Esophagus mucosa (tissue), 1 donor: ENCODE data around the gene COMMD9. TPM values are rescaled to one million over a fixed set of nuclear protein-coding genes. Genes with fewer than 3 reads are reported as not detected.

Experiments used
- ATAC-seq: fragments of 200-7000 bp; cut with Tn5 transposase; one replicate; pipeline ENCODE4 v1.9.1; 2020
- total RNA-seq: library from RNA; stranded (reverse); gene quantifications from one replicate; pipeline ENCODE4 v1.2.4, GENCODE V29; 2023
- donor health status: DM: yes; HTN: yes; CAD: no.

The COMMD9 gene
- total RNA-seq, 1 donor from 2014 or later = 61.8 TPM

DNA sequence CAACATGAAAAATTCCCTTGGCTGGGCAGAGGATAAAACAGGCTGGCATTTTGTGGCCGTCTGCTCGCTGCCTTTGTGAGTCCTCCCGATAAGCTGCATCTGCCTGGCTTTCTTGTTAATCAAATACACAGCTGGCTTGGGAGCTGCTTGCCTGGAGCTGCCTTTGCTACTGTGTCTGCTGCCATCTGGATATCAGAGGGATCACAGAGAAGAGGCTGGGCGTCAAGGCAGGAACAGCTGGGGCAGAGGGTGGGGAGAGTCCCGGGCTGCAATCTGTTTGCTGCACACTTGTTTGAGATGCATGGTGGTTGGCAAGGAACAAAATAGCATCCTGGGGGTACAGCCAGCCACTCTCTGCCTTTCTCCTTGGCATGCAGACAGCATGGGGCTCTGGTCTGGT lies 36.0 kb downstream of the COMMD9 start:
- ATAC-seq = no peak

DNA sequence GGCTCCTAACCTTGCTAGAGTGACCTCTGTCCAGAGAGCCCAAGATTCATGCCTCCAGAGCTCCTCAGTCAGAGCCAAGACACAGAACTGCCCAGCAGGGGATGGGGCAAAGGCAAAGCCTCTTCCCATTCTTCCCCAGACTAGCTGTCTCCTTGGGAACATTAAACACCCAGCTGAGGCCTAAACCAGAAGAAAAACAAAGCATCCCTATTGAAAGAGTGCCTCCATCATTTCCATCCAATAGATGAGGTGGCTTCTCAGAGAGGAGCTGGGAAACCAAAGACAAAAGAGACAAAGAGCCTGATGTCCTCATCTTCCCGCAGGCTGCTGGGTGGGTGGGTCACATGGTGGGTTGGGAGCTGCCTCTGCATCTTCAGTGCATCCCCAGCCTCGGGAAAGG lies 37.4 kb downstream of the COMMD9 start:
- ATAC-seq = no peak

DNA sequence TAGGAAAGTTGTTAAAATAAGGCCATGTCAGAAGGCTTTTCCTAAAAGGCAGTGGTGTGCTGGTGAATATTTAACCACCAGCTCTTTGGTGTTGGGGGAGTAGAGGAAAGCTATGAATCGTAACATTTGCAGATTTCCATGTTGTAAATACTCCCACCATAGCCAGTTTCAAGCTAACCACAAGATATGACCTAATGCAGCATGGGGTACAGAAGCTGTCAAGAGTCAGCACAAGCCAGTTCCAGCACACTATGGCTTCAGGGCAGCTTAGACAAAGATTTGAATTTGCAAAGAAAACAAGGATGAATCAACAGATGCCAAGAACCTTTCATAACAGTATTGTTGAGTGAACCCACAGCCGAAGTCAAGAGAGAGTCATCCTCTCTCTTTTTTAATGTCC lies 40.0 kb downstream of the COMMD9 start:
- peak; percentile 75 for ATAC-seq

DNA sequence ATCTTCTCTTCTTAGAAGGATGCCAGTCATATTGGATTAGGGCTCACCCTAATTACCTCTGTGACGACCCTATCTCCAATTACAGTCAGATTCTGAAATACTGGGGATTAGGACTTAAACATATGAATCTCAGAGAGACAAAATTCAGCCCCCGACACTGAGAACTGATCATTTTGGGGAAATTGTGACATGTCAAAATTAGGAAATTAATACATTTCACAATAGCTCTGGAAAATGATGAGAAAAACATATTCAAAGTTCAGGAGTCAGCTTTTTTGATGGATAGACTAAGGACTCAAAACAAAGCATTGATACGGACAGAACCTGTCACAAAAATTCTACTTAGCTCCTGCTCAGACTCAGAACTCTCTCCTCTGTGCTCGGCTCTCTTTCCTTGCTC lies 40.8 kb downstream of the COMMD9 start:
- ATAC-seq = no peak

DNA sequence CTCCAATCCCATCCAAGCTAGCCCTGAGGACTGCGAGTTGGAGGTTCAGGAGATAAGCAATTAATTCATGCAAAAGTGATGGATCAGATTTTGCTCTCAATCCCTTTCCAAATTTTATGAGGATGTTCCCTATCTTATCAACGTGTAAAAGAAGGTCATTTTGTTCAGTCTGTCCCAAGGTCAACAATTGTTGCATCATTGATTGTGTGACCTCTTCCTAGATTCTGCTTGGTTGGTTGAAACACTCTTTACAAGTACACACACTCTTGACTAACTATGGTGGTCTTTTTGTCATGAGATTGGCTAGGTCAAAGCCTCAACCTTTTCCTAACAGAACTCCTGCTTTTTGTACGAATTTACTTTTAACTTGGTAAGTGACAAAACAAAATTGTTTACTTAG lies 41.7 kb downstream of the COMMD9 start:
- no peak for ATAC-seq

DNA sequence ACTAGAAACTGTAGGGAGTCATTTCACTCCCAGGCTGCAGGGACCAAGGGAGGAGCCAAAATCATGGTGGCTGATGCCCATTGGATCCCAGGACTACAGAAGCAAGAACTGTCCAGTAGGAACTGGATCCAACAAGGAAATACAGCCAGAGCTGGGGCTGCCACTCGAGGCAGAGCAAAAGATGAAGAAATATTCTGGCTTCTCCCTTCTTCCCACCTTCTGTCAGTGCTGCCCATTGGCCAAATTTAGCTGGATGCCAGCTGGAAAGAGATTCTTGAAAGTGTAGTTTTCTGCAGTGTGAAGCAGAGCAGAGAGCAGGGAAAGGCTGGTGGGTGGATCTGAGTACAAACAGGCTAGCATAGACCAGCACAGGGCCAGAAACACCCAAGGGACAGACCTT lies 45.6 kb downstream of the COMMD9 start:
- ATAC-seq = no peak

DNA sequence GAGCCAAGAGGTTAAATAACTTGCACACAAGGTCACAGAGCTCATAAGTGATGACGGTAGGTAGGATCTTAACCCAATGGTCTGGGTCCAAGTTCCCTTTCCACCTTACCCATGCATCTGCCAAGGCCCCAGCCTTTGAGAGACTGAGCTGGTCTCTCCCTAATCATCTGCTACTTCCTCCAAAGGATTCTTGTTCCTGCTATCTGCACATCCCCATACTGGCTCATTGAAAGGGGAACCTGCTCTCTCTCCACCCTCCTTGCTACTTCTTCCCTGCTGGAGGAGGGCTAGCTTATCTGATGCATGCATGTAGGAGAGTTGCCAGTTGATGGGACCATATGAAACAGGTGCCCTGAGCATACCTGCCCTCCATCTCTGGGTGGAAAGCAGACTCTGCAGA lies 47.7 kb downstream of the COMMD9 start:
- ATAC-seq = no peak

DNA sequence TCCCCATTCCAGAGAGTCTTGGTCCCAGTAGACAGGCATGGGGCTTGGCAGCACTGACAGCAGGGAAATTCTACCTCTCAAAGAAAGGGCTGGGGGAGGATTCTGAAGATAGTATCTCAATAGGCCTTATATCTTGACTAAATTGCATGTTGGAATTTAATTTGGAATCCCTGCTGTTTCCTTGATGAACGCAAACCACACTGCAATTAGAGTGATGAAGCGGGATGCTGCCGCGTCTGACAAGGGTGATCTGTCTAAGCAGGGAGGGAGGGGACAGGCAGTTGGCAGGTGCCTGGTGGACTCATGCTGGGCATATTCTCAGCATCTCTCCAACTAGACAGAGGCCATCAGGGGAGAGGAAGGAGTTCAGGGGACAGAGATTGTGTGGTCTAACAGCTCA lies 48.4 kb downstream of the COMMD9 start:
- no peak for ATAC-seq

DNA sequence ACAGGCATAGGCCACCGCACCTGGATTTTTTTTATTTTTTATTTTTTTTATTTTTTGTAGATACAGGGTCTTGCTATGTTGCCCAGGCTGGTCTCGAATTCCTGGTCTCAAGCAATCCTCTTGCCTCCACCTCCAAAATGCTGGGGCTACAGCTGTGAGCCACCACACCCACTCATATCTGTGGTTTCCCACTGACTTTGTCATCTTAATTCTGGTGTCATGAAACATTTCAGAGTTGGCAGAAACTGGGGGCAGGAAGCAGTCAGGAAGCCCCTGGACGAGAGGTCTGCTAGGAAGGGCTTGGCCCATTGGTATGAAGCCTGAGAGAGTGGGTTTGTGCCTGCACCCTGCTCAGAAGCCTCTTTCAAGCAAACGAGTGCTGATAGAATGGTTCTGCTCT lies 49.1 kb downstream of the COMMD9 start:
- no peak for ATAC-seq

DNA sequence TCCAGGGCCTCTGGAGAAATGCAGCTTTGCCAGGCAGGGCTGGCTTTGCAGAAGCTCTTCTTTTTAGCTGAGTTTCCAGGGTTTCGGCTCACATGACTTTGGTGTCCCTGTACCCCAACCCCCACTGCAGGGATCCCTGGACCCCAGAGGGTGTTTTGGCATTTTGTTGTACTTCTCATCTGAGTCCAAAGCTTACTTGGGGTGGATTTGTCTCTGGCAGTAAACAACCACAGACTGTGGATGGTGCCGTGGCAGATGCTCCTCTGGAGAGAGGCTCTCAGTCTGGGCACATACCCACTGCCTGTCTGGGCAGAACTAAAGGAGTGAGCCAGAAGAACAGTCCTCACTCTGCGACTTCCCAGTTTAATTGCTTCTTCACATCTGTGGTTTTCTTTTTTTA lies 49.6 kb downstream of the COMMD9 start:
- ATAC-seq = no peak

DNA sequence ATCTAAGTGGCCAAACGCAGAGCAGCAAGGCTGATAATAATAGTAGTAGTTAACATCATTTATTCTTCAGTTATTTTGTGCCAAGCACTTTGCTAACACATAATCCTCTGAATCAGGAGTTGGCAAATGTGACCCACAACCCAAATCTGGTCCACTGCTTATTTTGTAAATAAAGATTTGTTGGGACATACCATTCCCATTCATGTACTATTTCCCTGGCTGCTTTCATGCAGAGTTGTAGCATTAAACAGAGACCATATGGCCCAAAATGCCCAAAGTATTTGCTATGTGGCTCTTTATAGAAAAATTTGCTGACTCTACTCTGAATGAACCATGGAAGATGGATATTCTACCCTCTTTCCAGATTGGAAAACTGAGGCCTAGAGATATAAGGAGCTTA lies 50.3 kb downstream of the COMMD9 start:
- ATAC-seq = no peak

DNA sequence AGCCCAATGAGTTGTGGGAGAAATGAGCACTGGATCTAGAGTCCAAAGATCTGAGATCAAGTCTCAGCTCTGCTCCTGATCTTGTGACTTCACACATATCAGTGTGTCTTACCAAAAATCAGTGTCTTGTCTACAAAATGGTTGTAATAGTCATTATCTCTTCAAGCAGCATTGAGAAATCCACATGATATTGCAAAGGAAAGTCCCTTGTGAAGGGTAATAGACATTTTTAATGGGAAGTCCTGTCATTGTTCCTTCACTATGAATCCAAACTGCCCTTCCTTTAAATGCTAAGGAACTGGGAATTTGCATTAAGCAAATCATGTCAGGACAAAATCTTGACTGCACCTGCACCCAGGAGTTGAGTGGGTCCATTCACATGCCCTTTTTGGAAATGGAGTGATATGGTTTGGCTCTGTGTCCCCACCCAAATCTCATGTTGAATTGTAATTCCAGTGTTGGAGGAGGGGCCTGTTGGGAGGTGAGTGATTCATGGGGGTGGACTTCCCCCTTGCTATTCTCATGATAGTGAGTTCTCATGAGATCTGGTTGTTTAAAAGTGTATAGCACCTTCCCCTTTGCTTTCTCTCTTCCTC lies 51.1 kb downstream of the COMMD9 start:
- no peak for ATAC-seq

DNA sequence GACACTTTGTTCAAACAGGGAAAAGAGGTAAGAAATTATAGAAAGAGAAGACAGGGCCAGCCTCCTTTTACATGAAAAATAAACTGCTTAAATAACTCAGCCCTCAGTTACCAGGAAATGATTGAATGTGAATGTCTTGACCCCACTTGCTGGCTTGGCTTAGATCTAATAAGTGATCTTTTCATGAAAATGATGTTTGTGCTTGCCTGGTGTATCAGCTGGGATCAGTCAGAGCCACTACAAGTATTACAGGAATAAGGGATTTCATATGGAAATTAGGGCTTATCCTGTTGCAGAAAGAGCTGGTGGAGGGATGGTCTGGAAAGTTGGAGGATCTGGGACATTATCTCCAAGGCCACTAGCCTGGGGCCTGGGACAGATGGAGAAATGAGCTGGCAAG lies 51.8 kb downstream of the COMMD9 start:
- no peak for ATAC-seq

DNA sequence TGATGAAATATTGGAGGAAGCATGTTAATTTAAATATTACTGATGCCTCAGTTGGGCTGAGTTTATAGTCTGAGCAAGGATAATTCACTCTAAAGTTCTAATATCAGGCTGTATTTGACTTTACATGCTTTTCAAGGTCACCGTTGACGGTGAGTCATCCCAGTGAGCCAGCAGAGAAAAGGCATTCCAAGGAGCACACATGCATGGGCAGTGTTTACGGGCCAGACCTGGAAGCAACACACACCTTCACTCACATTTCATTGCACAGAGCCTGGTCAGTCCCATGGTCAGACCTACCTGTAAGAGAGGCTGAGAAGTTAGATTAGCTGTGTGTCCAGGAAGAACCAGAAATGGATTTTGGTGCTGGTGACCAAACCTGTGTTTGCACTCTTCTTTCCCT lies 53.5 kb downstream of the COMMD9 start:
- peak; percentile 31 for ATAC-seq

DNA sequence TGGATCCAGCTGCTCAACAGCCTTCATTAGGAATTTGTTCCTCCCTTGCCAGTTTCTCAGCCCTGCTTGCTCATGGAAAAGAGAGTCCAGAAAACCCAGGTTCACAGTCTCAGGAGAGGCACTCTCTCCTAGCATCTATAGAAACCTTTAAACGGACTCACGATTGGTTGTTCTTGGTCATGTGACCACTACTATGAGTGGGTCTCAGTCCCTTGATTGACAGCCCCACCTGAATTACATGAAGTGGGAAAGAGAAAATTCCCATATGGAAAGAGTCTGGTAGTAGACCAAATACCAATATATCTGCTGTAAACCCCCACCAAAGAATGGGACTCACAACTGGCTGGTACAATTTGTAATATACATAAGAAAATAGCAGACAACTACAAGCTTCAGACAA lies 54.4 kb downstream of the COMMD9 start:
- no peak for ATAC-seq

DNA sequence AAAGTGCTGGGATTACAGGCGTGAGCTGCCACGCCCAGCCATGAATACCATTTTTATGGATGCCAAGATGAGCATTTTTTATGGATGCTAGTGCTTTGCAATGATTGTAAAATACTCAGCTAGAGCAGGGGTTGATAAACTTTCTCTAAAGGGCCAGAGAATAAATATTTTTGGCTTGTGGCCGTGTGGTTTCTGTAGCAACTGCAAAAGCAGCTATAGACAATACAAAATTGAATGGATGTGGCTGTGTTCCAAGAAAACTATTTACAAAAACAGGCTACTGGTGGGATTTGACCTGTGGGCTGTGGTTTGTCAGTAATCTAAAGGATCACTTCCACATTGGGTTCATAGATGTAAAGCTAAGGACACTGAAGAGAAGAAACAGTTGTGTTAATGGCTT lies 56.0 kb downstream of the COMMD9 start:
- ATAC-seq = no peak

DNA sequence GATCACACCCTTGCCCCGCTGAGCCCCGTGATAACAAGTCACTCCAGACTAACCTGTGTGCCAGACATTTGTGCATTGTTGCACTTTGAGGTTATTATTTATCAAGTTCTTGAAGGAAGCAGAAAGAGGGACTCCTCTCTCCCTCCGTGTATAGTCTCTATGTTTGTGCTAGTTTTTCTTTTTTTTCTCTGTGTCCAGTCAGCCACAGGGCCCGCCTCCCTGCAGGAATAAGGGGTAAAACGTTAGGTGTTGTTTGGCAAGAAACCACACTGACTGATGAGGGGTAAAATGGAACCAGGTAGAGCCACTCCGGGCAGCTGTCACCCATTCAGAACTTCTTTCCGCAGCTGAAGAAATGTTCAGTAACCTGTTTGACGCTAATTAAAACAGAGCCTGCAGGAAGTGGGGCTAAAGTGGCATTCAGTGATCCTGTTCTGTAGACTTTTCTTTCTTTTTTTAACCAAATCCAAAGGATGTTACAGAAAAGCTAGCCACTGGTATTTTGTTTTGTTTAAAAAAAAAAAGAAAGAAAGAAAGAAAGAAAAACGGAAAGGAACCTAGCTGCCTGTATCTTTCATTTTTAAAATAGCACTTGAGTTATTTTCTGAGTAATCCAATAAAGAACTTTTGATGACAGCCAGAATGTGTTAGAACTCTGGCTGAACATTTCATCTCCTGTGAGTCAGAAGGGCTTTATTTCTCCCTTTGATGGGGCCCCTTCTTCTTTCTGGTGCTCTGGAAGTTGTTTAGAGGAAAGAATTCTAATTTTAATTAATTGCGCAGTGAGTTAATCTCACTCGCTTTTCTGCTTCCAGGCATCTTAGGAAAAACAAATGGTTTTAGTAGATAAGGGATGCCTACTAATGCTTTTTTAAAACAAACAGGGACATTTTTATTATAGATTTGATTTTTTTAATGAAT lies 58.2 kb downstream of the COMMD9 start:
- no peak for ATAC-seq

DNA sequence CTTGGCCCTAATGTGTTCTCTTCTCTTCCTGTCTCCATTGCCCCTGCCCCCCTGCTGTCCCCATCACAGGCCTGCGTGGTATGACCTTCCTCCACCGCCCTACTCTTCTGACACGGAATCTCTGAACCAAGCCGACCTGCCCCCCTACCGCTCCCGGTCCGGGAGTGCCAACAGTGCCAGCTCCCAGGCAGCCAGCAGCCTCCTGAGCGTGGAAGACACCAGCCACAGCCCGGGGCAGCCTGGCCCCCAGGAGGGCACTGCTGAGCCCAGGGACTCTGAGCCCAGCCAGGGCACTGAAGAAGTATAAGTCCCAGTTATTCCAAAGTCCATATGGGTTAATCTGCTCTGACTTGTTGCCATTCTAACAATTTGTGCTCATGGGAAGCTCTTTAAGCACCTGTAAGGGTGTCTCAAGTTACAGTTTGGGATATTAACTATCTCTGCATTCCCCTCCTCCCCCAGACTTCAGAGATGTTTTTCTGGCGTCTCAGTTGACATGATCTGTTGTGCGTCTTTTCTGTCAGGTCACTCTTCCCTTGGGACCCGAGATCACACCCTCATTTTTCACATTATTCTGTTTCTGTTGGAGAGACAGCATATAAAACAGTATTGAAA lies 60.0 kb downstream of the COMMD9 start:
- ATAC-seq = no peak

DNA sequence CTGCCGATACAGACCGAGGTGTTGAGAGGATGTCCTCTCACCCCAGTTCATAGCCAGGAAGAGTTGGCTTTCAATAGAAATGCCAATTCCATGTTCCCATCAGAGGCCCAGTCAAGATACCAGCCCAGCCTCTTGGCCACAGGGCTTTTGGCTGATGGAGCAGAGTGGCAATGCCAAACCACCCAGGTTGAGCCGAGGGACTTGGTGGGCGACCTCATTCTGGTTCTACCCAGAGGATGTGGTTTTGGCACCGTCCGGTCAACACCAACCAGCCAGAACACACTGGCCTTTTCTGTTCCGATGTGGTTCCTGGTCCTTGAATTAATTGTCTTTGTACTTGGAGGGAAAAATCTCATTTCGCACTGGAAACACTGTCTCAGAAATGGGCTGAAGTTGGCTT lies 60.5 kb downstream of the COMMD9 start:
- ATAC-seq = no peak

DNA sequence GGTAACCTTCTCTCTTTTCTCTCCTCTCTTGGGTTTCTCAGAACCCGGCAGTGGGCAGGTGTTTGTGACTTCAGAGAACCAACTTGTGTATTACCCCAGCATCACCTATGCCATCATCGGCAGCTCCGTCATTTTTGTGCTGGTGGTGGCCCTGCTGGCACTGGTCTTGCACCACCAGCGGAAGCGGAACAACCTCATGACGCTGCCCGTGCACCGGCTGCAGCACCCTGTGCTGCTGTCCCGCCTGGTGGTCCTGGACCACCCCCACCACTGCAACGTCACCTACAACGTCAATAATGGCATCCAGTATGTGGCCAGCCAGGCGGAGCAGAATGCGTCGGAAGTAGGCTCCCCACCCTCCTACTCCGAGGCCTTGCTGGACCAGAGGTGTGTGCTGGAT lies 62.2 kb downstream of the COMMD9 start:
- ATAC-seq = no peak

DNA sequence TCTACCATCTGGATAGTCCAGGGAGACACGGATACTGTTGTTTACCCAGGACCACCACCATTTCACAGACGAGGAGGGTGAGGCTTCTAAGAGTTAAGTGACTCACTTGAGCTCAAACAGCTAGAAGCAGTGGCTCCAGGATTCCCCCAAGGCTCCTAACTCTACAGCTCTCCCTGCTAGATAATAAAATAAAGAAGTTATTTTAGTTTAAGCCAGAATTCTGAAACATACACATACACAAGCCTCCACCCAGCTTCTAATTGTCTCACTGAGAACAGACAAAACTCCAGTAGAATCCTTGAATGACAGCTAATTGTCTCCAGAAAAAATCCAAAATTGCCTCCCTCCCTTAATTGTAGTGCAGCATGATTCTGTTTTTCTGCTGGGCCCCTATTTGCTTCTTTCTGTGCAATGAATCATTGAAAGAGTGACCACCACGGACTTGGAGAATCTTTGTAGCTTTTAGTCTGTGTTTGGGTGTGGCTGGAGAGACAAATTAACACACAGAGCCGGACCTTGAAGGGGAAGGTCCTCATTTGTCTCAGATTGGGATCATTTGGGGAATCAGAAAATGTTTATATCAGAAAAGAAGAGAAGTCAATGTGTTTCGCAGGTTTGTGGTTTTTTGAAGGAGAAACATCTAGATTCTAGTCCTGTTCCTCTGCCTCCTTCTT lies 64.9 kb downstream of the COMMD9 start:
- no peak for ATAC-seq

DNA sequence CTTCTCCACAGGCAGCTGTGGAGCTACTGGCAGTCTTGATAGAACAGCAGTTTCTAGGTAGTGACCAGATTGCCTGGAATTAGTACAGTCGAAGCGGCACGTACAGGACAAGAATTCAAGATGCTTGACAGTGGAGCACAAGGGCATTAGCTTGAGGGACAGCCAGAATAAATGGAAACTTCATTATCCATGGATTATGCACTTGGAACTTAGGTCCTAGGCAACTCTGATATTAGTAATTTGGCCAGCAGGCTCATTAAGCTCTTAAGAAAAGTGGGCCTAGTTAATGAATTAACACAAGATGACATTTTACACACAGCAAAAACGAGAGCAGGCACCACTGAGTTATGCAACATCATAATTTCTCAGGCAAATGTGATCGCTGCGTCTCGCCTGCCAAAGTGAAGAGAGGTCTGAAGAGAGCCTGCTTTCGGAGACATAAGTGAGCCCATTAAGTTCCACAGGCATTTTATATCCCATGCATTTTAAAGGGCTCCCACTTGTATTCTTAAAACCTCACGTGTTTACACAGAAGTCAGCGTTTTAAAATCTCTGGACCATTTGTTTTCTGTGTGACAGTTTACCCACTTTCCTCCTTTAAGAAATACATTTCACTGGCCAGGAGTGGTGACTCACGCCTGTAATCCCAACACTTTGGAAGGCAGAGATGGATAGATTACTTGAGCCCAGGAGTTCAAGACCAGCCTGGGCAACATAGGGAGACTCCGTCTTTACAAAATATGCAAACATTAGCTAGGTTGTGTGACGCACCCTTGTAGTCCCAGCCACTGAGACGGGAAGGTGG lies 66.2 kb downstream of the COMMD9 start:
- ATAC-seq = no peak
